ENCODE measurements around the gene MANSC1.

Gene MANSC1

DNA sequence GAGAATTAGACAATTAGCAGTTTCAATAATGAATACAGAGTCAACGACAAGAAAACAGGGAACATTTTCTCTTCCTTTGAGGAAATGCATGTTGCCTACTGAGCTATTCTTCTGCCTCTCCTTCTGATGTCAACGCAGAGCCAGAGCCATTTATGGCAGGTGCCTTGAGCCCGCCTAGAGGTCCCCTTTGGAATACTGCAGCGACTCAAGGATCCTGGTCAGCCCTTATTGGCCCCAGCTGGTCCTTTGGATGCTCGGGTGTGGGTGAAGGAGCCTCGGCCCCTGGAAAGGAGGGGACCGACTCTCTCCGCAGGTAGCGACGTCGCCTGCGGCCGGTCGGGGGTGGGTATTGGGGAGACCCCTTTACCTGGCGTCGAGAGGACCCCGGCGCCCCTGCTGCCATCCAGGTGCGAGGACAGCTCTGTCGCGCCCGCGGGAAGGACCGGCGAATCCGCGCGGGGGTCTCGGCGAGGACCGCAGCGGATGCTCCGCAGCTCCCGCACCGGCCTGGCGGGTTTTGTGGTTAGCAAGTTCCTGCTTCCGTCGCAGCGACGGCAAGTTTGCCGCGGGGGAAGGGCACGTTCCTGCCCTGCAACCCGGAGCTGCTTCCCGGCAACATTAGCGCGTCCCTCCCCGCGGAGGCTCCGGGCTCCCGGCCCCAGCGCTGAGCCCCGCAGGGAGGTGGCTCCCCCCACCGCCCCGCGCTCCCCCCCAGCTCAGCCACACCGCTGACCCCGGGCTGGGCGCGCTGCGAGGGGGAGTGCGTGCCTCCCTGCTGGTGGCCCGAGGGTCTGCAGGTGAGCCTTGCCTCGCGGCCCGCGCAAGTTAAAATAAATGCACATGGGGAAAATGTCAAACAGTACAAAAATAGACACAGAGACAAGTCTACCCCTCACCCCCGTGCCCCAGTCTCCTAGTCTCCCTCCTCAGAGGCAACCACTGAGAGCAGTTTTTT lies at the start of gene MANSC1:
Gene MANSC1 (minus strand): TSS at position 532 of the 955 bp plus-strand sequence. CDS start 6,928 bp downstream, outside the sequence.
- peak; percentile 9 to 36 for DNase-seq

DNA sequence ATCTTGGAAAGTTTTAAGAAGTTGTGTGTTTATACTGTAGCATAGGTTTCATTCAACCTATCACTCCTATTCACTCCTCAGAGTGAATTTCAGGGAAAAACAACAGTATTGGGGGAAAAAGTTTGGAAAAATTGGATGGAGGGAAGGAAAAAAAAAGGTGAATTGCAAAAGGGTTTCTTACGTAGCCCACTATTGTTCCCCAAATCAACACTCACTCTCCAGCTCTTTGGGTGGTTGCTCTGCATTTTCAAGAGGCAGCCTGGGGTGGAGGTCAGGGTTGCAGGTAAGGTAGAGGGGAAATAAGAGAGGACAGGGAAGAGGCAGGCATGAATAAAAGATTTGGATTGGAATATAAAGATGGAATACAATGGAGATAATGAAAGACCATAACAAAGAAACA lies 49.1 kb upstream of the MANSC1 start:
- DNase-seq, result no peak

DNA sequence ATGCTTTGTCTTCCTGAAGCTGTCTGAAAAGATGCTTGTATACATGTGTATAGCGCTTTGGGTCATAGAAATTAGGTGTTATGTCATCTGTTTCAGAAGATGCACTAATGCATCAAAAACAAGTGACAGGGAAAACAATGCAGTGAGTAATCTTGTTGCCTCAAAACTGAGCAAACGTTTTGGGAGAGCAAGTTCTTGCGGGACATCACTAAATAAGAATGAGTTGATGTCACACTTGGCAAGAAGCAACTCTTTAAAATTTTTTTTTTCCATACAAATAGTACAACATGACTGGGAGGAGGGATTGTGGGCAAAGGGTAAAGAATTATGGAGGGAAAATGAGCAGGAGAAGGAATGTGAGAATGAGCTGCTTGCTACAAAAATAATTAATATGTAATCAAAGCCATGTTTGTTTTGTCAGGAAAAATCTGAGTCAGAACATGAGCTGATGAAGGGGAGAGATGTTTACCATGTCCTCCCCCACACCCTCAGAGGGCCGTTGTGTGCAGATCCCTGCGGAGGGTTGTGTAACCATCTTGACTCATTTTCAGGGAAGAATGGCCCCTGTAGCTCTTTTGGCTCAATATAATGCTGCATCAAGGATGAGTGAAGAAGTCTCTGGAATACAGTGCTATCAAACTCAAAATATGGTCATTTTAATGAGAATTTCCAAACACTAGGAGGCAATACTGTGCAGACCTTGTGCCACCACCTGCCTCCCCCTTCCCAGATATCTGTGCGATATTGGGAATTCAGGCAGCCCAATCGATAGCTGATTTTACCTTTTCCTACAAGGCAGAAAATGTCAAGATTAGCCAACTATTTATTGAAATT lies 48.2 kb upstream of the MANSC1 start:
- no peak for DNase-seq

DNA sequence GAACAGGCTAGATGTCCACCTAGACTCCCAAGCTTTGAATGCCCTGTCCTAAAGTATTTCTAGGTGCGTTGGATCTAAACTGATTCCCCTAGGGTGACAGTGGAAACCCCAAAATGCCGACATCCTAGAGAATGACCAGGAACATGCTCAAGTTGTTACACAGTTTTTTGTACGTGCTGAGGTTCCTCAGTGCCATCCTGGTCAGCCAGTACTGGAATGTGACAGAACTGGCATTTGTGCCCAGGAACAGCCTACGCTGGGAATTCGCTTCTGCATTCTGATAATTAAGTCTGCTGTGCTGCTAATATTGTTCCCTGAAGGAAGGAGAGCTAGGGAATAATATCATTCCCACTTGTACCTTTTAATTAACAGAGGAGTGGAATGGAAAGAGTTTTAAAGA lies 47.1 kb upstream of the MANSC1 start:
- no peak for DNase-seq

DNA sequence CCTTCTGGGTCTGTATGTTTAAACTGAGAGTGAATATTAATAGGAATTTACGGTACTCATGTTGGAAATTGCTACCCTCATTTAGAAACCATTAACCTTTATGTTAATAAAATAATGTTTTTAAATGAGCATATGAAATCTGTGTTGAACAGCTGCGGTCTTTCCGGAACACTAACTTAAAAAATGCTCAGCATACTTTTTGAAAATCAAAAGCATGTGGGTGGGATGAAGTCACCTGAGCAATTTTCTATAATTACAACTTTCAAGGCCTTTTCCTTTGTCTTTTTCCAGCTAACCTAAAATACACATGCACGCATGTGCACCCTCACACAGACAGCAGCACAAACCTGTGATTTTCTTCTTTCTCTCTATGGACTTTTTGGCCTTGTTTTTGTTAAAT lies 46.7 kb upstream of the MANSC1 start:
- DNase-seq, result no peak

DNA sequence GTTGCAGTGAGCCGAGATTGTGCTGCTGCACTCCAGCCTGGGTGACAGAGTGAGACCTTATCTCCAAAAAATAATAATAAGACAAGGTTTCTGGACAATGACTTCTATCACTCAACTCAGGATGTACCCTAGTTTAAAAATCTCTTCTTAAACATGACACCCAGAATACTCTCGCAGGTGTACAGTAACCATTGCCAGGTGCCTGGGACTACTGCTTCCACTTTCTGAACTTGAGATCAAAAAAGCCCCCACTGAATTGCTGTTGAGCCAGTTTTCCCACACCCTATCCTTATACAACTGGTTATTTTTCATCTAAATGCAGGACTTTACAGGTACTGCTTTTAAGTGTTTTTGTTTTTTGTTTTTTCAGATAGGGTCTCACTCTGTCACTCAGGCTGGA lies 43.1 kb upstream of the MANSC1 start:
- no peak for DNase-seq

DNA sequence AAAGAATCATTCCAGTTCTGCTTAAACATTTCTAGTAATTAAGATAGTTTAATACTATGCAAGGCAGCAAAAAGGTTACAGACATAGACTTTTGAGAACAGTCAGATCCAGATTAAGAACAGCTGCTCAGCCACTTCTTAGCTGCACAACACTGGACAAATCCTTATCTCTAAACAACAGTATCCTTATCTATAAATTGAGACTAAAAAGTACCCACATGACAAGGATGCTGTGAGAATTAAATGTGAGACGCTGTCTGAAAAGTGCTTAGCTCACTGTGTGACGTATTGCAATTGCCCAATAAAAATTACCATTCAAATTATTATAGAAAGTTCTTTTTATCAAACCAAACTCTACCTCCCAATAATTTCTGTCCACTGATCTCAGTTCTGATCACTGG lies 42.4 kb upstream of the MANSC1 start:
- no peak for DNase-seq

DNA sequence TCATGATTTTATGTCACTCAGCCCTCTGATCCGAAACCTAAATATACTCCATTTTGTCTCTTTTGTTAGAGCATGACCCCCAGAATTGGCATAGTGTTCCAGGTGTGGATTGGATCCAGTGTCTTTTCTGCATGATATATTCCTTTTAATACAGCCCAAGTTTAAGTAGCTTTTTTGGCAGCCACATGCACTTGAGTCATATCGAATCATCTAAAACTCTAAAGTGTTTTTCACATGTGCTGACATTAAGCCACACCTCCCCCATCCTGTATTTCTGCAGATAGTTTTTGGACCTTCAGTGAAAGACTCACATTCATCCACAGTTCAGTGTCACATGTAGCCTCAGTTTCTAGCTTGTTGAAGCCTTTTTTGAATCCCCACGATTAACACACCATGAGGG lies 37.5 kb upstream of the MANSC1 start:
- DNase-seq, result no peak

DNA sequence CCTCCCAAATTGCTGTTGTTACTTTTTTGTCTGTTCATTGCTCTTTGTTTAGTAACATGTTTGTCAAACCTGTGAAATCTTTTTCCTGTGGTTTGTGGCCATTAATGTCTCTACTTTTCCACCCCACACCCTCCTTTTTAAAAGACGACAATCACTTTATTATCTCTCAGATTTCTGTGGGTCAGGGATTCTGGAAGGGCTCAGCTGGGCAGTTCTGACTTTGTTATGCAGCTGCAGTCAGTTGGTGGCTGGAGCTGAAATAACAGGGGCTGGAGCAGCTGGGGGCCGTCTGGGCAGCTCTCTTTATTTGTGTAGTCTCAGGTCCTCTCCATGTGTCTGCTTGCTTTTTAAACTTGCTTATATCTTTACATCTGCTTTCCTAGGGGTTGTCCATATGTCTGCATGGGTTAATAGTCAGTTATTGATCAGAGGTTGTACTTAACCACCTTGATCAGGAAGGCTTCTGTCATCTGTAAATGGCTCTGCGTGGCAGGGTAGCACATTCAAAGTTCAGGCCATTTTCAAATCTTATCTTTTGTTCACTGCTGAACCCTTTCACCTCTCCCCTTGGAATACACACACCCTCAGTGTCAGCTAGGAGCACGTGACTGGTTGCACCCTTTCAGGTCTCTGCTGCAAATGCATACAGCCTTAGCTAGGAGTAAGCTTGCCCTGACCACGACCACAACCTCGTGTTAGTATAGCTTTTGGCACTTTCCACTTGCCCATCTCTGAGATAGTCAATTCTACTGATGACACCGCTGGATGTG lies 34.7 kb upstream of the MANSC1 start:
- DNase-seq, result no peak

DNA sequence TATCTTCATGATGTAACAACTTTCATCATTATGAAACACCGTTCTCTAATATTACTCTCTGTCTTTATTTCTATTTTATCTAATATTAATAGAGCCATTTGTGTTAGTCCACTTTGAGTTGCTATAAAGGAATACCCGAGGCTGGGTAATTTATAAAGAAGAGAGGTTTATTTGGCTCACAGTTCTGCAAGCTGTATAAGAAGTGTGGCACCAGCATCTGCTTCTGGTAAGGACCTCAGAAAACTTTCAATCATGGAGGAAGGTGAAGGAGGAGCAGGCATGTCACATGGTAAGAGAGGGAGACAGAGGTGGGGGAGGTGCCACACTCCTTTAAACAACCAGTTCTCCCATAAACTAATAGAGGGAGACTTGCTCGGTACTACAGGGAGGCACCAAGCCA lies 31.9 kb upstream of the MANSC1 start:
- DNase-seq, result no peak

DNA sequence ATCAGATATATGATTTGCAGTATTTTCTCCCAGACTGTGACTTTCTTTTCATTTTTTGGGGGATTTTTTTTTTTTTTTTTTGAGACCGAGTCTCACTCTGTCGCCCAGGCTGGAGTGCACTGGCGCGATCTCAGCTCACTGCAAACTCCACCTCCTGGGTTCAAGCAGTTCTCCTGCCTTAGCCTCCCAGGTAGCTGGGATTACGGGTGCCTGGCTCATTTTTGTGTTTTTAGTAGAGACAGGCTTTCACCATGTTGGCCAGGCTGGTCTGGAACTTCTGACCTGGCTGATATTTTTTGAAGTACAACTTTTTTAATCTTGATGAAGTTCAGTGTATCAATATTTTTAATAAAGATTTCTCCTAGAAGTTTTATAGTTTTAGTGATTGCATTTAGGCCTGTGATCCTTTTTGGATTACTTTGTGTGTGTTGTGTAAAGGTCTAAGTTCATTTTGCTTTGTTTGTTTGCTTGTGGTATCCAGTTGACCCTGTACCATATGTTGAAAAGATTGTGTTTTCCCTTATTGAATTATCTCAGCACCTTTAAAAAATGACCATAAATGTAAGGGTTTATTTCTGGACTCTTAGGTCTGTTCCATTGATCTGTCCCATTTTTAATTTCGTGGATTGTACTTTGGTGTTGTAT lies 31.0 kb upstream of the MANSC1 start:
- no peak for DNase-seq

DNA sequence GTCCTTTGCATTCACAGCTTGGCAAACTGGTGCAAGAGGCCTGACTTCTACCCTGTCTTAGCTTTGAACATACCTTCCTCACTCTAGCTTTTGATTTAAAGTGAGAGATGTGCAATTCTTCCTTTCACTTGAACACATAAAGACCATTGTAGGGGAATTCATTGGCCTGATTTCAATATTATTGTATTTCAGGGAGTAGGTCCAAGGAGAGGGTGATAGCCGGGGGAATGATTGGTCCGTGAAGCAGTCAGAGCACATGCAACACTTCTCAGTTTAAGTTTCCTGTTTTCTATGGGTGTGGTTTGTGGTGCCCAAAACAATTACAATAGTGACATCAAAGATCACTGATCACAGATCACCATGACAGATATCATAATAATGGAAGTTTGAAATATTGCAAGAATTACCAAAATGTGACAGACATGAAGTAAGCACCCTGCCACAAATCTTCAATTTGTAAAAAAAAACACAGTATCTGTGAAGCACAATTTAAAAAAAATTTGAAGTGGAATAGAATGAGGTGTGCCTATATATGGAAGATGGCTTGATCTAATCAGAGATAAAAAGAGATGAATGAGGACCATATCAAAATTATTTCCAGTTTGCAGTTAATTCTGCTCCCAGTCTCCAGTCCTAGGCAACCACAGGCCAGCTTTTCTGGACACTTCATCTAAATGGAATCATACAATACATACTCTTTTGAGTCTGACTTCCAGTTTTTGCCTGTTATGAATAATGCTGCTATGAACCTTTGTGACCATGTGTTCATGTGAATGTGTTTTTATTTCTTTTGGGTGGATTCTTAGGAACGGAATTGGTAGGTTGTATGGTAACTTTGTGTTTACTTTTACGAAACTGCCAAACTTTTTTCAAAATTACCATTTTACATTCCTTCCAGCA lies 30.0 kb upstream of the MANSC1 start:
- no peak for DNase-seq

DNA sequence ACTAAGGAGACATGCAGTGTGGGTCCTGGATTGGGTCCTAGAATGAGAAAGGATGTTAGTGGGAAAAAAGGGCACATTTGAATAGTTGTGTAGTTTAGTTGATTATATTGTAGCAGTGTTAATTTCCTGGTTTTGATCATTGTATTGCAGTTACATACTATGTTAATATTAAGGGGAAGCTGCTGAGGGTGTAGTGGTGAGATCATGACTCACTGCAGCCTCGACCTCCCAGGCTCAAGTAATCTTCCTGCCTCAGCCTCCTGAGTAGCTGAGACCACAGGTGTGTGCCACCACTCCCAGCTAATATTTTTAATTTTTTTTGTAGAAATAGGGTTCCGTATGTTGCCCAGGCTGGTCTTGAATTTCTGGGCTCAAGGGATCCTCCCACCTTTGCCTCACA lies 28.6 kb upstream of the MANSC1 start:
- DNase-seq, result no peak

DNA sequence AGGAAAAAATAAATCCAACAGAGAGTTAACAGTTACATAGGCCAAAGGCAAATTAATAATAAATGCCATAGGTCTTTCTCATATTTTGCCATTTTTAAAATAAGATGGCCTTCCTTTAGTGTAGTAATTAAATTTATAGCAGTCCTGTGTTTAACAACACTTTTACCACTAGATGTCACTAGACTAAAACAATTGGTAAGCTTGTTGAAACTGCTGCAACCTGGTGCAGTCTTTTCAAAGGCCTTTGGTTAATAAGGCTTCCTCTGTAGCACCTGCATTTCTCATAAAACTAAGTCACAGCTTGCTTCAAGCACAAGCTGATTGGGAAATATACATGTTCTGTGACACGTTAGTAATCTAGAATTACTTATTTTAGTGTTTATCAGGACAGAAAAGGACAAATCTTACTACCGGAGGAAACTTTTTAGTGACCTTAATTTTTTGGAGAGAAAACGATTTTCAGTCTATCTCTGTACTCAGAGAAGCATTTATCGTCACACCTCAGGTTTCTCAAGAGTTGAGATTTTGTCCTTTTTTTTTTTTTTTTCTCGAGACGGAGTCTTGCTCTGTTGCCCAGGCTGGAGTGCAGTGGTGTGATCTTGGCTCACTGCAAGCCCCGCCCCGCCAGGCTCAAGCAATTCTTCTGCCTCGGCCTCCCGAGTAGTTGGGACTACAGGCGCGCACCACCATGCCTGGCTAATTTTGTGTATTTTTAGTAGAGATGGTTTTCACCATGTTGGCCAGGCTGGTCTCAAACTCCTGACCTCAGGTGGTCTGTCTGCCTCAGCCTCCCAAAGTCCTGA lies 26.8 kb upstream of the MANSC1 start:
- peak in 1 of 2 experiments; percentile 52 for DNase-seq

DNA sequence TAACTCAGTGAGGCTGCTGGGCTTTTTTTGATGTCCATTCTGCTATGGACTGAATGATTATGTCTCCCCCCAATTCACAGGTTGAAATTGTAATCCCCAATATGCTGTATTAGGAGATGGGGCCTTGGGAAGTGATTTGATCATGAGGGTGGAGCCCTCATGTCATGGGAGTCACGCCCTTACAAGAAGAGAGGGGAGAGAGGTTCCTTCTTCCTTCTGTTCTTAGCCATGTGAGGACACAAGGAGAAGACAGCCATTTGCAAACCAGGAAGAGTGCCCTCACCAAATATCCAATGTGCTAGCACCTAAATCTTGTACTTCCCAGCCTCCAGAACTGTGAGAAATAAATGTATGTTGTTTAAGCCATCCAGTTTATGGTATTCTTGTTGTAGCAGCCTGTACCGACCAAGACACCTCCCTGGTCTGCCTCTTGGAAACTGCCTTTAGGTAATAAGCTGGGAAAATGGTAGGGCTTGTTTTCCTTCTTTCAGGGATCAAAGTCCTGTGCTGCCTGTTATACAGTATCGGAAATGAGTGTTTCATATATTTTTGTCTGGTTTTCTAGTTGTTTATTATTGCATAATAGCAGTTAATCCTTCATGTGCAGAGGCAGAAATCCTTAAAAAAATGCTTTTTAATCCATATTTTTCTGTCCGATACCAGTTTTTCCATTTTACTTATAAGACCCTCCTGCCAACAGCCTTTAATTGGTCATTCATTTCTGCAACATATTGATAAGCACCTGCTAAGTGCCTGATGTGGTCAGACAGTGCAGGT lies 23.1 kb upstream of the MANSC1 start:
- DNase-seq, result no peak

DNA sequence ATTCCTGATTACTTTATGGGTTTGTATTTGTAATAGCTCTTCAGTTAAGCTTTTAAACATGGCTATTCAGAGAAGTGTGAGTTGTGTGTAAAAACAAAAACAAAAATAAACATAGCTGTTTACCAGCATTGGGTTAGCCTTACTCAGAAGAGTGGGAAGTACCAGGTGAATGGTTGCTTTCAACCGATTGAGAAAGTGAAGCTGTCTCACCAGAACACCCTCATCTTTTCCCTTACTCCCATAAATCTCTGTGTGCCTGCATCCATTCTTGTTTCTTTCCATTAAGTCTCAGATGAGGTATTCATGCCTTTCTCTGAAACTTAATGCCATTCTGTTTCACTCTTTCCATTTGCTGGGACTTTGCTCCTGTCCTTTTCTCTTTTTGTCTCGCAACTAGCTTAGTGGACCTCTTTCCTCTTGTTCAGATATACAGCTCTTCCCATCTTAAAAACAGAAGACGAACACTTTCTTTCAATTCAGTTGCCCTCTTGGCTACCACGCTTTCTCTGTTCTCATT lies 17.5 kb upstream of the MANSC1 start:
- DNase-seq, result no peak

DNA sequence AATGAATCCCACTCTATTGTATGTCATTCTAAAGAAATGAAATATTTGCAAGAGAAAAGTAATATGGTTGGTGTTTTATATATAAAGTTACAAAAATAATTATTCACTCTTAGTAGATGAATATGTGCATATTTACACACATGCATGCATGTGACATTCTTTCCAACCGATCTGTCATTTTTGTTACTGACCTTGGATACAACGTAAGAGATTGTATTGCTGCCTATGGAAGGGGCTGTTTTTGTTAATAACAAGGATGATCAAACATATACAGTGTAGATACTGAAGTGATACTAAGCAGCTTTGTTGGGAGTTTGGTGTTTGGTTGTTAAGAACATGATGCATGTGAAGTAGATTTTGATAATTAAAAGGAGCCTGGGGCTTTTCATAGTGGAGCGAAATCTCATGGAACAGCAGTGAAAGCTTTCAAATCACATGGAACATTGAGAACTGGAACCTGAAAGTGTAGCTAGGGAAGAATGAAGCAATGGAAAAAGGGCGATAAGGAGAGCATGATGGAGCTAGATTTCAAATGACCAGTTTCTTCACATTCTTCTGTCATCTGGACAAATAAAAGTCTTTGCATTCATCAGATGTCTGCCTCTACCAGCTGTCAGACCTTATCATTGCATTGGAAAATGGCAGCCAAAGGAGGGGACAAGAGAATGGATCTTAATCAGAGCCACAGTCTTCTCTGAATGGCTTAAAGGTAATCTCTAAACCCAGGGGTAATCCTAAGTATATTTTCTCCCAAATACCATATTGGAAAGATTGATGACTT lies 16.8 kb upstream of the MANSC1 start:
- no peak for DNase-seq

DNA sequence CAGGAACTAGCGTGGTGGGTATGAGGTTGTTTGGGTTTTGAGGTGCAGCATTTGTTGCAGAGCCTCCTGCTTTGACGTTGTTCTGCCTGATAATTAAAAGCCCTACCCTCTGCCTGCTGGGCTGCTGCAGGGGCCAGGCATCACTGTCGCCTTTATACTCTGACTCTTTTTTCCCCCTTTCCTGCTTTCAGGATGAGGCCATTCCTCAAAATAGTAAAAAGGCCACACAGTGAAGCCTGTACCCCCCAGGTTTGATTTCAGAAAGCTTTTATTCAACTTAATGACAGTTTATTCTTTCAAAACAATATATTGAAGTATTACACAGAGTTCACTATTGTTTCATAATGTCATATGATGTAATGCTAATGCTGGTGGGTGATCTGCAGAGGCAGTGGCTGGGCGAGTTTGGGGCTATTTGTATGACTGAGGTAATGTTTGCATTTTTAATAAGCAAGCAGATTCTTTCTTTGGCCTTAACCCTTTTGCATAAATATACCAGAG lies 15.9 kb upstream of the MANSC1 start:
- no peak for DNase-seq

DNA sequence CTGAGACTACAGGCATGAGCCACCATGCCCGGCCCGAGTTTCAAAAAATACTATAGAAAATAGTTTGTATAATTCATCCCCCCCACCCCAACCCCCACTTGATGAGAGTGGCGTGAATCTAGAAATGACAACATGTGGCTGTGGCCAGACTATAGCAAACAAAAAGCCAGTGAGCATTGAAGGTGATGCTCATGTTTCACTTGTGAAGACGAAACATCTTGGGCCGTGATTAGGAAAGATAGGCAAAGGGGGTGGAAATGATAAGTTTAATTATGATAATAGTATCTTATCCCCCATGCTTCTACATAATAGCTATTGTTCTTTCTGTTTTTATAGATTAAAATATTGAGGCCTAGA lies 15.4 kb upstream of the MANSC1 start:
- DNase-seq, result no peak

Measured in cerebellar nuclear complex (tissue), 1 donor.